Left colon (tissue), 2 donors: ENCODE data around the gene FADS2. TPM values are rescaled to one million over a fixed set of nuclear protein-coding genes. Genes with fewer than 3 reads are reported as not detected.
A peak's percentile ranks its signal among the peaks of the same experiment; 100 is the strongest.

Experiments used
- ATAC-seq: fragments of 200-7000 bp; cut with Tn5 transposase; one replicate; pipeline ENCODE4 v1.9.1; 2020; ENCODE audit warnings: mild to moderate bottlenecking, moderate library complexity
- DNase-seq, 2 donors: peaks; one replicate each; pipeline ENCODE4 v3.0.0-alpha.2; 2020
- intact Hi-C, 2 donors: fragments of 100-400 bp; cut with DNase I in 1 of 2; cut with micrococcal nuclease in 1 of 2; formaldehyde crosslinking; loops; one replicate each; pipeline versions ENCODE4 v1.11.2 to v1.14.0; 2022; cut with DNase I, micrococcal nuclease
- total RNA-seq, 2 donors: library from RNA; stranded (reverse); fragmentation: NEBNext Ultra II Directional; extraction: Animal tissue kit (Norgen Biotek cat#: 25700); gene quantifications; one replicate each; pipeline ENCODE4 v1.2.1, GENCODE V29; 2021
- donor health status: DM: no; HTN: no; CAD: no.
- donor health status: DM: yes; HTN: yes; CAD: no.

The FADS2 gene
- total RNA-seq, 2 donors from 2014 or later = 3.1 to 5.6 TPM

- ATAC-seq = no peak
- no peak for DNase-seq
- intact Hi-C loops = loop anchor here in 1 of 2 donors (10.0 kb wide), 1 partner anchor 171 kb away; the partner anchor contains the start of gene FTH1
These were observed 34.3 kb upstream of the FADS2 start for GRCh38 chr11:61793829-61794204.

GRCh38 chr11:61794579-61794978 lies 33.5 kb upstream of the FADS2 start:
- ATAC-seq = no peak
- no peak for DNase-seq
- intact Hi-C loops = loop anchor here in 1 of 2 donors (10.0 kb wide), 1 partner anchor 170 kb away; the partner anchor contains the start of gene FTH1

GRCh38 chr11:61795459-61795858 lies 32.6 kb upstream of the FADS2 start:
- intact Hi-C loops = loop anchor here in 1 of 2 donors (5.0 to 10.0 kb wide), 2 partner anchors 102 to 169 kb away; partner anchors contain the start of gene FTH1
- DNase-seq (no peak), ATAC-seq (no peak)

GRCh38 chr11:61795876-61796526 lies 32.1 kb upstream of the FADS2 start:
- DNase-seq (no peak), ATAC-seq (no peak)
- intact Hi-C loops = loop anchor here in 1 of 2 donors (5.0 to 10.0 kb wide), 2 partner anchors 101 to 169 kb away; partner anchors contain the start of gene FTH1

- intact Hi-C loops = loop anchor here in 1 of 2 donors (5.0 to 10.0 kb wide), 2 partner anchors 100 to 167 kb away; partner anchors contain the start of gene FTH1
- peak; percentile 34 for ATAC-seq
- DNase-seq = peak; percentile 65 to 85
These were observed 30.7 kb upstream of the FADS2 start for GRCh38 chr11:61797263-61797944.

GRCh38 chr11:61799665-61800284 lies 28.3 kb upstream of the FADS2 start:
- ATAC-seq (no peak), DNase-seq (no peak)
- intact Hi-C loops = loop anchor here (5.0 to 10.0 kb wide), 3 partner anchors 95 to 165 kb away; partner anchors contain the start of genes FADS3 (in 1 of the 2) and FTH1 (in 1 of the 2)

GRCh38 chr11:61800331-61801281 lies 27.5 kb upstream of the FADS2 start:
- no peak for DNase-seq
- no peak for ATAC-seq
- intact Hi-C loops = loop anchor here in 1 of 2 donors (10.0 kb wide), 1 partner anchor 94 kb away; the partner anchor contains the start of gene FADS3

- intact Hi-C loops = loop anchor here in 1 of 2 donors (10.0 kb wide), 1 partner anchor 92 kb away; the partner anchor contains the start of gene FADS3
- no peak for ATAC-seq
- DNase-seq = no peak
These were observed 25.5 kb upstream of the FADS2 start for GRCh38 chr11:61802605-61803004.

GRCh38 chr11:61803889-61804647 lies 24.0 kb upstream of the FADS2 start:
- intact Hi-C loops = loop anchor here in 1 of 2 donors (10.0 kb wide), 1 partner anchor 91 kb away; the partner anchor contains the start of gene FADS3
- no peak for ATAC-seq
- DNase-seq = no peak

- intact Hi-C loops = loop anchor here in 1 of 2 donors (10.0 kb wide), 1 partner anchor 90 kb away; the partner anchor contains the start of gene FADS3
These were observed 23.0 kb upstream of the FADS2 start for GRCh38 chr11:61805146-61805545.

GRCh38 chr11:61806785-61807184 lies 21.3 kb upstream of the FADS2 start:
- intact Hi-C loops = loop anchor here in 1 of 2 donors (10.0 kb wide), 1 partner anchor 88 kb away; the partner anchor contains the start of gene FADS3
- ATAC-seq (no peak), DNase-seq (no peak)

More at GRCh38 chr11:61805146-61805545, 23.0 kb upstream of the FADS2 start:
- no peak for ATAC-seq
- DNase-seq = no peak

- no peak for DNase-seq
- no peak for ATAC-seq
- intact Hi-C loops = no loop called here
These were observed 17.4 kb upstream of the FADS2 start for GRCh38 chr11:61810671-61811175.

GRCh38 chr11:61811831-61812230 lies 16.3 kb upstream of the FADS2 start:
- no peak for DNase-seq
- ATAC-seq = no peak
- intact Hi-C loops = no loop called here

- ATAC-seq = no peak
- intact Hi-C loops = no loop called here
- DNase-seq = no peak
These were observed 15.2 kb upstream of the FADS2 start for GRCh38 chr11:61812736-61813411.

- ATAC-seq (peak; percentile 59), DNase-seq (peak; percentile 53 to 55)
- intact Hi-C loops = no loop called here
These were observed 13.7 kb upstream of the FADS2 start for GRCh38 chr11:61814247-61814957.
